Adipocyte (in vitro differentiated cells): Measurements from ENCODE around the gene ZBTB44.

Source experiments
- DNase-seq: peaks from one replicate; pipeline ENCODE4 v3.0.0-alpha.2; 2015; ENCODE audit warnings: low read depth
- H3K27me3 ChIP-seq: replicated peaks from 2 replicates; pipeline ENCODE4 v1.7.0; 2013; ENCODE audit warnings: mild to moderate bottlenecking, low read length, moderate library complexity; ENCODE audit not compliant: control insufficient read depth, insufficient read depth
- H3K36me3 ChIP-seq: 2 replicates; pipeline ENCODE4 v1.7.0; 2013; ENCODE audit warnings: low read length, mild to moderate bottlenecking, moderate library complexity; ENCODE audit not compliant: control insufficient read depth, insufficient read depth, severe bottlenecking
- H3K4me1 ChIP-seq: 2 replicates; pipeline ENCODE4 v1.7.0; 2013; ENCODE audit warnings: mild to moderate bottlenecking, low read length, moderate library complexity; ENCODE audit not compliant: control insufficient read depth, insufficient read depth
- H3K4me3 ChIP-seq: 2 replicates; pipeline ENCODE4 v1.7.0; 2013; ENCODE audit warnings: mild to moderate bottlenecking, low read length, moderate library complexity
- H3K9ac ChIP-seq: 2 replicates; pipeline ENCODE4 v1.7.0; 2013; ENCODE audit warnings: mild to moderate bottlenecking, low read length, moderate library complexity
- H3K9me3 ChIP-seq: 2 replicates; pipeline ENCODE4 v1.7.0; 2013; ENCODE audit warnings: mild to moderate bottlenecking, low read length, moderate library complexity; ENCODE audit not compliant: control insufficient read depth

ZBTB44 gene

GRCh38 chr11:130191896-130192295, 122.8 kb downstream of the ZBTB44 start:
- Histone ChIP-seq H3K4me3 (no peak overlapping the region), H3K27me3 (no peaks in the 10 kb centered on the region), H3K9ac (no peak overlapping the region), H3K9me3 (no peaks in the 10 kb centered on the region), H3K4me1 (no peaks in the 10 kb centered on the region), H3K36me3 (no peaks in the 10 kb centered on the region)
- no peak for DNase-seq

- Histone ChIP-seq H3K4me1 (no peaks in the 10 kb centered on the region), H3K36me3 (no peaks in the 10 kb centered on the region), H3K9ac (no peak overlapping the region), H3K9me3 (no peaks in the 10 kb centered on the region), H3K27me3 (peaks cover 3% of the 10 kb centered on the region), H3K4me3 (no peak overlapping the region)
- DNase-seq = no peak
These were observed 124.3 kb downstream of the ZBTB44 start for GRCh38 chr11:130190371-130190881.

GRCh38 chr11:130189492-130190210, 125.1 kb downstream of the ZBTB44 start:
- Histone ChIP-seq H3K4me1 (no peaks in the 10 kb centered on the region), H3K9ac (no peak overlapping the region), H3K36me3 (no peaks in the 10 kb centered on the region), H3K27me3 (peaks cover 3% of the 10 kb centered on the region), H3K9me3 (no peaks in the 10 kb centered on the region), H3K4me3 (no peak overlapping the region)
- DNase-seq = no peak

GRCh38 chr11:130188585-130189347, 126.0 kb downstream of the ZBTB44 start:
- Histone ChIP-seq H3K9ac (no peak overlapping the region), H3K36me3 (no peaks in the 10 kb centered on the region), H3K9me3 (no peaks in the 10 kb centered on the region), H3K4me1 (no peaks in the 10 kb centered on the region), H3K4me3 (no peak overlapping the region), H3K27me3 (peaks cover 3% of the 10 kb centered on the region)
- DNase-seq = no peak

DNA sequence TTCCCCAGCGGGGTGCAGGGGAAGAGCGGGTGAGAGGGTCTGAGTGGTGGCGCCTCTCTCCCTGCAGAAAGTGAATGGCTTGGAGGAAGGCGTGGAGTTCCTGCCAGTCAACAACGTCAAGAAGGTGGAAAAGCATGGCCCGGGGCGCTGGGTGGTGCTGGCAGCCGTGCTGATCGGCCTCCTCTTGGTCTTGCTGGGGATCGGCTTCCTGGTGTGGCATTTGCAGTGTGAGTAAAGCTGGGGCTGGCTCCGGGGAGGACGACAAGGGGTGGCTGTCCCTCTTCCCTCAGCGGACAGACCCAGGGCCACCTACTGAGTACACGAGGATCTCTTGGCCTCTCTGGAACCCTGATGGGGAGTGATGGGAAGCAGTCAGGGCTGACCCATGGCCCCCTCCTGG, 126.7 kb downstream of the ZBTB44 start:
- Histone ChIP-seq H3K9ac (no peak overlapping the region), H3K27me3 (peaks cover 3% of the 10 kb centered on the region), H3K4me3 (no peak overlapping the region), H3K4me1 (no peaks in the 10 kb centered on the region), H3K36me3 (no peaks in the 10 kb centered on the region), H3K9me3 (no peaks in the 10 kb centered on the region)
- DNase-seq = no peak

DNA sequence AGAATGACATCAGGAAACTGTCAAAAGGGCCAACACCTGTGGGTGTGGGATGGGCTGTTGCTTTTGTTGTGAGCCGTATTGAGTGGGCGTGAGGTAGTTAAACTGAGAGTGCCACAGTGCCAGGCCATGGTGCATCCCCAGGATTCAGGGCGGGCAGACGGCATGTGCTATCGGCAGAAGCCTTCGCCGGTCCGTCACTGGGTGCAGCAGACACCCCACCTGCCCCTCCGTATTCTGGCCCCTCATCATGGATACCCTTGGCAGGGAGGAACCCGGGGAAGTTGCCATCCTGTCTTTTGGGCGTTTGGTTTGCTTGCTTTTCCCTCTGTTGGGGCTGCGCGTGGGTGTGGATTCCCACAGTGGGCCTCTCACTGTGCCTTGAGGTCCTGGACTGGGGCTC, 127.6 kb downstream of the ZBTB44 start:
- H3K27me3 ChIP-seq = peaks cover 3% of the 10 kb centered on the region

GRCh38 chr11:130183878-130184610, 130.7 kb downstream of the ZBTB44 start:
- peaks cover 5% of the 10 kb centered on the region for H3K27me3 ChIP-seq
- H3K9me3 ChIP-seq = no peaks in the 10 kb centered on the region
- no peak overlapping the region for H3K9ac ChIP-seq
- no peak overlapping the region for H3K4me3 ChIP-seq
- no peak for DNase-seq
- no peaks in the 10 kb centered on the region for H3K36me3 ChIP-seq
- H3K4me1 ChIP-seq = peaks cover 18% of the 10 kb centered on the region

More for the DNA sequence above, 127.6 kb downstream of the ZBTB44 start:
- no peaks in the 10 kb centered on the region for H3K9me3 ChIP-seq
- peaks cover 4% of the 10 kb centered on the region for H3K4me1 ChIP-seq
- DNase-seq = no peak
- H3K4me3 ChIP-seq = no peak overlapping the region
- no peak overlapping the region for H3K9ac ChIP-seq
- H3K36me3 ChIP-seq = no peaks in the 10 kb centered on the region

DNA sequence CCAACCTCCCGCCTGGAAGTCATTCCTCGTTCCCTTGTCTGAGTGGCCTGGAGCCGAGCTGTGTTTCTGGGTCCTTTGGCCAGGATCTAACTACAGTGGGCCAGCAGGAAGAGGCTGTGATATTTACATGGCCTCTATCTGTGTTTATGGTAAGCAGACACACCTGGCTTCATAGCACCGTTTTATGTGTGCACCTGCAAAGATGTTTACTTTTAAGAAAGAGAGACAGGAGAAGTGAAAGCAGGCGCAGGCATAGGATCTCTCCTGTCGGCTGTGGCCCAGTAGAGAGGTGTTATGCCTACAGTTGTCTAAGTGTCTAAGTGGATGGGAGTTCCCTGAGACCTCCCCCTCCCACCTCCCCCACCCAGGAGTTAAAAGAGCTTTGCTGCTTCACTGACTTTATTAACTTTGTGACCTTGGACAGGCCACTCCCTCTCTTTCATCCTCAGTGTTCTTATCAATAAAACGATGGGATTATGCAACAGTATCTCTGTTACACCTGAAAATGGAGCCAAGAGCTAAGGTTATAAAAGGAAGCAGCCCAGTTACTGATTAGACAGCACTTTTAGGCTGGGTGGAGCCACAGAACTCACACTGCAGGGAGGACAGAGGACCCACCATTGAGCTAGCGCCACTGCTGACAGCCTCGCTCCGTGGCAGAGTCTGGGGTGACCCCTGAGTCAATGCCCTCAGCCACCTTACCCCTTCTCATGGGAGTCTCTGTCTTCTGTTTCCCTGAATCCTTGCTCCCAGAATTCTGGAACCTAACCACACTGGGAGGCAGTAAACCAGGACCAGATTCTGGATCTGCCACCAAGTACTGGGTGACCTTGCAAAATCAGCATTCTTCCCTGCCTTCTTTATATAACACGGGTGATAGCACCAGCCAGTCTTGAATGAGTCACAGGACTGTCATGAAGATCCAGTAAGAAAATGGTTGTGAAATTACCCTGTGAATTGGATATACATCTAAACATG, 133.1 kb downstream of the ZBTB44 start:
- Histone ChIP-seq H3K36me3 (no peaks in the 10 kb centered on the region), H3K4me1 (peaks cover 18% of the 10 kb centered on the region), H3K9ac (no peak overlapping the region), H3K9me3 (no peaks in the 10 kb centered on the region), H3K4me3 (no peak overlapping the region), H3K27me3 (peaks cover 12% of the 10 kb centered on the region)
- peak; percentile 80 for DNase-seq

DNA sequence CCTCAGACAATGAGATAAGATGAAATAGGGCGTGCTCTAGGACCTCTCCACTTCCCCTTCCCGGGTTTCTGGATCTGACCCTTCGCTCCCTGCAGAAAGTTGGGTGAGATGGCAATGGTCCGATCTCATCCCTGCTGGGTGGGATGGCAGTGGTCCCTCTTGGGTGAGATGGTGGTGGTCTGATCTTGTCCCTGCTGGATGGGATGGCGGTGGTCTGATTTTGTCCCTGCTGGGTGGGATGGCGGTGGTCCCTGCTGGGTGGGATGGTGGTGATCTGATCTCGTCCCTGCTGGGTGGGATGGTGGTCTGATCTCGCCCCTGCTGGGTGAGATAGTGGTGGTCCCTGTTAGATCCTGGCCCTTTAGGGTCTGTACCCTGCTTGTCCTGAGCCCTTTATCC, 133.8 kb downstream of the ZBTB44 start:
- Histone ChIP-seq H3K9ac (no peak overlapping the region), H3K4me3 (no peak overlapping the region), H3K4me1 (peaks cover 18% of the 10 kb centered on the region), H3K9me3 (no peaks in the 10 kb centered on the region), H3K36me3 (no peaks in the 10 kb centered on the region), H3K27me3 (peaks cover 9% of the 10 kb centered on the region)
- DNase-seq = no peak

DNA sequence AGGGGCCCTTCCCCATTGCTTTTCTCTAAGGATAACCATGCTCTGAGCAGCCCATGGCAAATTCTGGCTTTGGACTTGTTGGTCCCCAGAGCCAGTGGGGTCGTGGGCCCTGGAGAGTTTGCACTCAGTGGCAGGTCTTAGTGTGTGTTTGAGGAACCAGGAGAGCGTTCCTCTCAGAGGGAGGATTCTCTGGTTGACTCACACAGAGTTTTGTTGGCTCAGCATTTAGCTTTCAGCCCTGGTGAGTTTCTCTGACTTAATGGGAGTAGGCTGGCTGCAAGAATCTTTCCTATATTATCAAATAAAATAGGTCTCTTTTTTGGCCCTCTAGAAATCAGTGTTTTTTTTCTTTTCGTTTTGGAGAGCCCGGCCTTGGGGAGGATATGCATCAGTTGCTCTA, 134.2 kb downstream of the ZBTB44 start:
- no peak overlapping the region for H3K9ac ChIP-seq
- peaks cover 18% of the 10 kb centered on the region for H3K4me1 ChIP-seq
- H3K27me3 ChIP-seq = peaks cover 9% of the 10 kb centered on the region
- H3K9me3 ChIP-seq = no peaks in the 10 kb centered on the region
- no peak overlapping the region for H3K4me3 ChIP-seq
- peak; percentile 27 for DNase-seq
- no peaks in the 10 kb centered on the region for H3K36me3 ChIP-seq
